SK-N-MC (cell line): ENCODE data around the gene UROS.

Experiments used
- EZH2 ChIP-seq: fragments of 200-600 bp; sonication (generic); IDR thresholded peaks from one replicate; pipeline ENCODE4 v1.6.1; 2017; ENCODE audit warnings: antibody characterized with exemption
- FOXP2 ChIP-seq: optimal IDR thresholded peaks from 2 replicates; pipeline ENCODE3; 2011; ENCODE audit warnings: mild to moderate bottlenecking, moderate library complexity; ENCODE audit not compliant: insufficient read depth; ENCODE audit errors: extremely low read length, control extremely low read depth
- POLR2AphosphoS5 ChIP-seq: IDR thresholded peaks from 2 replicates; pipeline ENCODE4 v1.6.1; 2012; ENCODE audit warnings: mild to moderate bottlenecking, low read depth, low read length, borderline replicate concordance

DNA sequence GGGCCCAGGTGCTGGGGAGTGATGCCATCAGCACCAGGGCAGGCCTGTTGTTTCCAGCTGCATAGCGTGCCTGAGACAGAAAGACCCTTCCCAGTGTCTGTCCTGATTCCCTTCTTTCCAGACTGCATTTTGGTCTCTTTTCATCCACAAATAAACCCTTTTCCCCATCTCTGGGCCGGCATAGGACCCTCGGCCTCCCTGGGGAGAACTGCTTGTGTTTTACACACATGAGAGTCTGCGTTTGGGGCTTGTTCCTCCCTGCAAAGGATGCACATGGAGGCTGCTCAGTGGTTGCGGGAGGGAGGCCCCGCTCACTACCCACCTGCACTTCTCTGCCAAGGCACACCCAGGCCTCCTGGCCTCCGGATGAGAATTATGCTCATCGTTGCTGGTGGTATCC lies 41.7 kb downstream of the UROS start:
- TF ChIP-seq POLR2AphosphoS5 (no peak), FOXP2 (no peak), EZH2 (no peak)
